ENCODE data around the gene OR4X1. TPM values are rescaled to one million over a fixed set of nuclear protein-coding genes. Genes with fewer than 3 reads are reported as not detected.

The OR4X1 gene
- total and polyA plus RNA-seq, 11 donors = not detected

Other genes starting within 250 kb of the OR4X1 start
- not detected for gene OR4B1, start 47.1 kb upstream of the OR4X1 start, total RNA-seq
- gene OR4B1, start 47.1 kb upstream of the OR4X1 start, polyA plus RNA-seq = not detected
- gene OR4X2, start 18.8 kb upstream of the OR4X1 start, total RNA-seq = not detected
- gene OR4X2, start 18.8 kb upstream of the OR4X1 start, polyA plus RNA-seq = not detected
- gene OR4S1, start 42.4 kb downstream of the OR4X1 start, total RNA-seq = not detected
- not detected for gene OR4S1, start 42.4 kb downstream of the OR4X1 start, polyA plus RNA-seq
- not detected for gene OR4C3, start 61.1 kb downstream of the OR4X1 start, total RNA-seq
- not detected for gene OR4C3, start 61.1 kb downstream of the OR4X1 start, polyA plus RNA-seq
- not detected for gene OR4C5, start 102.6 kb downstream of the OR4X1 start, total RNA-seq
- gene OR4C5, start 102.6 kb downstream of the OR4X1 start, polyA plus RNA-seq = not detected
- not detected for gene OR4A47, start 224.9 kb downstream of the OR4X1 start, total RNA-seq
- not detected for gene OR4A47, start 224.9 kb downstream of the OR4X1 start, polyA plus RNA-seq